NOMO-1 treated with dmso at 0.1 percent for 144 hours (cell line): ENCODE results near the gene CCDC141.
"Not testable (repeated sequence)": the region's sequence is repeated elsewhere in the genome, so short reads cannot be mapped to it uniquely, and the experiment has no call there.

ENCODE experiments used
- DNase-seq: peaks from one replicate; lab custom pipeline; 2025; ENCODE audit not compliant: unreplicated experiment; lab: John Stamatoyannopoulos, UW

The CCDC141 gene

GRCh38 chr2:178982652-178983051, 67.3 kb downstream of the CCDC141 start:
- not testable (repeated sequence) for DNase-seq

GRCh38 chr2:178980815-178981214, 69.1 kb downstream of the CCDC141 start:
- no peak for DNase-seq

- DNase-seq: no peak
Observed at GRCh38 chr2:178978667-178979066, 71.3 kb downstream of the CCDC141 start.

- no peak for DNase-seq
Observed at GRCh38 chr2:178976351-178976750, 73.6 kb downstream of the CCDC141 start.

GRCh38 chr2:178962805-178963433, 87.0 kb downstream of the CCDC141 start:
- DNase-seq: peak; percentile 9

GRCh38 chr2:178962152-178962551, 87.8 kb downstream of the CCDC141 start:
- DNase-seq: no peak

- no peak for DNase-seq
Observed at GRCh38 chr2:178954049-178954448, 95.9 kb downstream of the CCDC141 start.

GRCh38 chr2:178951266-178952006, 98.5 kb downstream of the CCDC141 start:
- no peak for DNase-seq

- no peak for DNase-seq
Observed at GRCh38 chr2:178949584-178949983, 100.4 kb downstream of the CCDC141 start.

GRCh38 chr2:178949151-178949550, 100.8 kb downstream of the CCDC141 start:
- no peak for DNase-seq

GRCh38 chr2:178947006-178947405, 102.9 kb downstream of the CCDC141 start:
- no peak for DNase-seq

GRCh38 chr2:178946494-178946893, 103.4 kb downstream of the CCDC141 start:
- no peak for DNase-seq

GRCh38 chr2:178943745-178944144, 106.2 kb downstream of the CCDC141 start:
- no peak for DNase-seq

GRCh38 chr2:178934571-178934970, 115.4 kb downstream of the CCDC141 start:
- DNase-seq: no peak

GRCh38 chr2:178933493-178933892, 116.4 kb downstream of the CCDC141 start:
- DNase-seq: no peak

- no peak for DNase-seq
Observed at GRCh38 chr2:178928077-178928476, 121.9 kb downstream of the CCDC141 start.

GRCh38 chr2:178927173-178927572, 122.8 kb downstream of the CCDC141 start:
- no peak for DNase-seq

- DNase-seq: no peak
Observed at GRCh38 chr2:178924817-178925216, 125.1 kb downstream of the CCDC141 start.

GRCh38 chr2:178923546-178923945, 126.4 kb downstream of the CCDC141 start:
- DNase-seq: no peak

- no peak for DNase-seq
Observed at GRCh38 chr2:178920916-178921513, 128.9 kb downstream of the CCDC141 start.

GRCh38 chr2:178917555-178917954, 132.4 kb downstream of the CCDC141 start:
- no peak for DNase-seq
